HEK293T (cell line): Measurements from ENCODE around the gene UBE2QL1.

Experiments used
- ARNT ChIP-seq: fragments of 450-650 bp; IDR thresholded peaks from 2 replicates; pipeline ENCODE4 v1.6.1; 2017; ENCODE audit warnings: mild to moderate bottlenecking
- BHLHE40 ChIP-seq: fragments of 450-650 bp; IDR thresholded peaks from 2 replicates; pipeline ENCODE4 v1.6.1; 2016; ENCODE audit warnings: mild to moderate bottlenecking, moderate library complexity, borderline replicate concordance
- ELF4 ChIP-seq: fragments of 450-650 bp; IDR thresholded peaks from 2 replicates; pipeline ENCODE4 v1.6.1; 2017; ENCODE audit warnings: antibody characterized with exemption
- FOXK2 ChIP-seq: fragments of 450-650 bp; IDR thresholded peaks from 2 replicates; pipeline ENCODE4 v1.6.1; 2016; ENCODE audit warnings: mild to moderate bottlenecking
- SP1 ChIP-seq: fragments of 450-650 bp; IDR thresholded peaks from 2 replicates; pipeline ENCODE4 v1.6.1; 2017
- ZNF384 ChIP-seq: fragments of 450-650 bp; IDR thresholded peaks from 2 replicates; pipeline ENCODE4 v1.6.1; 2016

GRCh38 chr5:6522331-6522730 lies 73.7 kb downstream of the UBE2QL1 start:
- TF ChIP-seq SP1 (no peak), ZNF384 (no peak), BHLHE40 (no peak), FOXK2 (no peak), ELF4 (no peak), ARNT (no peak)
